GM12878 (cell line): ENCODE measurements around the gene DELE1. TPM values are rescaled to one million over a fixed set of nuclear protein-coding genes. Genes with fewer than 3 reads are reported as not detected.

ENCODE experiments used
- ATAC-seq: fragments of 200-7000 bp; cut with Tn5 transposase; 3 replicates; pipeline ENCODE4 v1.9.1; 2020; ENCODE audit warnings: mild to moderate bottlenecking, moderate library complexity
- BruUV-seq: library from RNA; stranded (reverse); fragments of 400-500 nt; replicated peaks from 2 replicates; lab custom pipeline; 2021; lab: Mats Ljungman, UMichigan
- CTCF ChIA-PET: fragments of 300-600 bp; sonication (Branson Sonifier 250); formaldehyde crosslinking; extraction: SDS; loops from one replicate; lab custom pipeline; 2021; ENCODE audit warnings: inconsistent platforms; lab: Yijun Ruan, JAX
- POLR2A ChIA-PET: fragments of 350-600 bp; formaldehyde crosslinking; extraction: SDS; loops from one replicate; lab custom pipeline; 2021; ENCODE audit warnings: inconsistent platforms; lab: Charles Lee
- RAD21 ChIA-PET: fragments of 300-600 bp; sonication (Branson Sonifier 250); formaldehyde crosslinking; loops from one replicate; lab custom pipeline; 2023; ENCODE audit warnings: antibody characterized with exemption; ENCODE audit not compliant: unreplicated experiment; lab: Charles Lee
- SMC1A ChIA-PET: fragments of 300-600 bp; sonication (Branson Sonifier 250); formaldehyde crosslinking; loops from one replicate; lab custom pipeline; 2023; ENCODE audit not compliant: unreplicated experiment, uncharacterized antibody; lab: Charles Lee
- DNase-seq: peaks from one replicate; pipeline ENCODE4 v3.0.0-alpha.2; 2011; ENCODE audit warnings: low read depth, low spot score
- FAIRE-seq: peaks from 3 replicates; lab custom pipeline; 2011; peaks lifted over from hg19 to GRCh38; lab: Jason Lieb, UNC
- H2AFZ ChIP-seq: 2 replicates; pipeline ENCODE4 v1.6.0; 2011; ENCODE audit warnings: low read depth, low read length, control low read depth; ENCODE audit not compliant: control insufficient read depth
- H3K27ac ChIP-seq: 2 replicates; pipeline ENCODE4 v1.5.1; 2011; ENCODE audit warnings: control low read depth; ENCODE audit not compliant: control insufficient read depth, insufficient read depth
- H3K27me3 ChIP-seq, 2 experiments: replicated peaks in 1 of 2; 2 replicates each; pipeline versions ENCODE4 v1.6.0 to v1.6.1; 2011; ENCODE audit warnings: low read length in 1 of 2; ENCODE audit not compliant: control insufficient read depth in 2 of 2, insufficient read depth in 2 of 2
- H3K36me3 ChIP-seq, 2 experiments: 2 replicates each; pipeline ENCODE4 v1.5.1; 2011; ENCODE audit warnings: low read length in 1 of 2; ENCODE audit not compliant: control insufficient read depth in 2 of 2, insufficient read depth in 2 of 2
- H3K4me1 ChIP-seq: 2 replicates; pipeline ENCODE4 v1.6.1; 2011; ENCODE audit warnings: mild to moderate bottlenecking, low read length, moderate library complexity, mixed read lengths; ENCODE audit not compliant: control insufficient read depth, insufficient read depth
- H3K4me2 ChIP-seq: 2 replicates; pipeline ENCODE4 v1.6.0; 2011; ENCODE audit warnings: control low read depth; ENCODE audit not compliant: control insufficient read depth, insufficient read depth
- H3K4me3 ChIP-seq: fragments of 200-600 bp; sonication (generic); 2 replicates; pipeline ENCODE4 v1.5.1; 2016
- H3K79me2 ChIP-seq: 2 replicates; pipeline ENCODE4 v1.6.0; 2011; ENCODE audit warnings: low read length; ENCODE audit not compliant: control insufficient read depth, insufficient read depth
- H3K9ac ChIP-seq: 2 replicates; pipeline ENCODE4 v1.8.0; 2011; ENCODE audit warnings: low read length, control low read depth, mixed read lengths; ENCODE audit not compliant: control insufficient read depth, insufficient read depth
- H3K9me3 ChIP-seq: replicated peaks from 3 replicates; pipeline ENCODE4 v1.5.1; 2011; ENCODE audit warnings: mild to moderate bottlenecking, low read length; ENCODE audit not compliant: control insufficient read depth, insufficient read depth
- H4K20me1 ChIP-seq: 2 replicates; pipeline ENCODE4 v1.6.0; 2011; ENCODE audit not compliant: control insufficient read depth, insufficient read depth
- ATF7 ChIP-seq: fragments of 450-650 bp; IDR thresholded peaks from 2 replicates; pipeline ENCODE4 v1.6.1; 2016; ENCODE audit warnings: low read depth, mild to moderate bottlenecking
- BACH1 ChIP-seq: fragments of 450-650 bp; IDR thresholded peaks from 2 replicates; pipeline ENCODE4 v1.6.1; 2017; ENCODE audit warnings: mild to moderate bottlenecking, borderline replicate concordance
- CUX1 ChIP-seq: IDR thresholded peaks from 2 replicates; pipeline ENCODE4 v1.6.1; 2012; ENCODE audit warnings: improper control_type of control experiment, low read depth, low read length; ENCODE audit not compliant: insufficient replicate concordance
- FOXM1 ChIP-seq: IDR thresholded peaks from 2 replicates; pipeline ENCODE4 v1.6.1; 2012; ENCODE audit warnings: low read depth, mild to moderate bottlenecking, inconsistent platforms, low read length, moderate library complexity
- HDGF ChIP-seq: fragments of 450-650 bp; IDR thresholded peaks from 2 replicates; pipeline ENCODE4 v1.6.1; 2016; ENCODE audit warnings: antibody characterized with exemption
- IKZF1 ChIP-seq: fragments of 450-650 bp; conservative IDR thresholded peaks from 2 replicates; pipeline ENCODE4 v1.6.1; 2017; ENCODE audit warnings: antibody characterized with exemption, mild to moderate bottlenecking
- MXI1 ChIP-seq: fragments of 150-350 bp; IDR thresholded peaks from 2 replicates; pipeline ENCODE4 v1.6.1; 2011; ENCODE audit warnings: low read depth, mild to moderate bottlenecking, inconsistent platforms, low read length, improper control_type of control experiment
- RELB ChIP-seq: fragments of 450-650 bp; IDR thresholded peaks from 2 replicates; pipeline ENCODE4 v1.6.1; 2017; ENCODE audit warnings: low read depth, mild to moderate bottlenecking, moderate library complexity
- STAT1 ChIP-seq: fragments of 450-650 bp; conservative IDR thresholded peaks from 2 replicates; pipeline ENCODE4 v1.6.1; 2014; ENCODE audit warnings: antibody characterized with exemption, mild to moderate bottlenecking
- ZNF592 ChIP-seq: fragments of 450-650 bp; IDR thresholded peaks from 2 replicates; pipeline ENCODE4 v1.6.1; 2017; ENCODE audit warnings: mild to moderate bottlenecking, moderate library complexity
- WGBS: methylation state at CpG from one replicate; pipeline ENCODE4 v1.1.6; 2016; ENCODE audit warnings: low lambda C conversion rate; ENCODE audit not compliant: insufficient replicate concordance, insufficient coverage; ENCODE audit errors: missing lambda C conversion rate; 5-methylcytosine and 5-hydroxymethylcytosine counted together
- in situ Hi-C: fragments of 300-500 bp; cut with MboI; formaldehyde crosslinking; loops from 9 replicates; pipeline ENCODE4 v1.14.3; 2018; ENCODE audit warnings: mixed read lengths
- intact Hi-C: fragments of 100-400 bp; cut with micrococcal nuclease; formaldehyde crosslinking; loops from one replicate; pipeline ENCODE4 v1.14.2; 2022; ENCODE audit not compliant: unreplicated experiment
- polyA plus RNA-seq, 11 experiments: library from polyadenylated mRNA; depleted of rRNA in 4 of 11; unstranded in 6 of 11; stranded (reverse) in 5 of 11; fragments of >200 nt; fragmentation: Nextera tagmentation in 4 of 11; fragmentation: Illumina TruSeq in 1 of 11; extraction: Ambion mirVana in 4 of 11; extraction: Trizol in 1 of 11; gene quantifications; 1 replicate in 1 of 11; 2 replicates in 10 of 11; pipeline versions ENCODE4 v1.2.1 to v1.2.3, GENCODE V29; 2011 to 2016; ENCODE audit warnings: inconsistent platforms in 2 of 11, missing spikeins in 2 of 11, low read depth in 1 of 11
- total RNA-seq, 4 experiments: library from RNA; depleted of rRNA in 3 of 4; stranded (reverse); fragments of >200 nt in 3 of 4; fragmentation: Illumina TruSeq in 1 of 4; extraction: Trizol in 1 of 4; gene quantifications; 2 replicates each; pipeline versions ENCODE4 v1.2.1 to v1.2.3, GENCODE V29; 2013 to 2021

The DELE1 gene
- total and polyA plus RNA-seq, 10 of the 15 experiments (the other 5 are each of a cell fraction or from before 2014, with no cell fraction given) = 18.9 to 71.4 (median 47.6) TPM

GRCh38 chr5:141878711-141879425 lies 44.8 kb upstream of the DELE1 start (continued):
- no peak for TF ChIP-seq ZNF592
- TF ChIP-seq MXI1 = peak; percentile 71
- TF ChIP-seq IKZF1 = peak; percentile 71
- TF ChIP-seq FOXM1 = no peak
- no peak; the same call in 1 of the 2 replicates for TF ChIP-seq BACH1
- 0 out of 2 replicates have a peak, but pooled peaks have one; percentile 10 for TF ChIP-seq HDGF

GRCh38 chr5:141879426-141879759 lies 44.3 kb upstream of the DELE1 start:
- Histone ChIP-seq H3K4me1 (peaks cover 37% of the 10 kb centered on the region), H3K27ac (no peak overlapping the region), H3K9ac (no peak overlapping the region), H4K20me1 (0 out of 2 replicates have a peak, but pooled peaks cover 3% of the 10 kb centered on the region), H3K4me3 (no peak overlapping the region), H3K36me3 (no peaks in the 10 kb centered on the region), H3K79me2 (no peaks in the 10 kb centered on the region), H3K4me2 (no peak overlapping the region), H2AFZ (no peak overlapping the region), H3K9me3 (no peaks in the 10 kb centered on the region), H3K27me3 (peaks cover 18 to 29% of the 10 kb centered on the region in 2 experiments)
- DNase-seq (no peak), FAIRE-seq (no peak), ATAC-seq (no peak)
- RAD21 ChIA-PET = interaction anchor here (0.6 to 5.0 kb wide), 19 partner anchors 12 to 776 kb away, joined by 3 to 67 read pairs (median 4); partner anchors contain the start of gene DELE1
- intact Hi-C loops = loop anchor here (1.0 to 10.0 kb wide), 4 partner anchors 67 to 265 kb away; no protein-coding TSS in a partner anchor
- POLR2A ChIA-PET = interaction anchor here (1.6 to 1.8 kb wide), 2 partner anchors 44 to 178 kb away, joined by 4 to 7 read pairs; partner anchors contain the start of gene DELE1
- SMC1A ChIA-PET = interaction anchor here (0.7 to 4.2 kb wide), 14 partner anchors 11 to 192 kb away, joined by 3 to 39 read pairs (median 4); no protein-coding TSS in a partner anchor
- BruUV-seq = no TSS peak
- CTCF ChIA-PET = interaction anchor here (0.5 to 7.3 kb wide), 47 partner anchors 8 to 819 kb away, joined by 3 to 97 read pairs (median 5); partner anchors contain the start of genes DELE1, HDAC3, RELL2 and RNF14
- in situ Hi-C loops = no loop called here
- WGBS = 0% methylated on average over 2 of the region's 2 CpGs
- TF ChIP-seq STAT1 = no peak
- TF ChIP-seq CUX1 = no peak
- no peak for TF ChIP-seq ATF7
- 0 out of 2 replicates have a peak, but pooled peaks have one; percentile 4 for TF ChIP-seq RELB
- TF ChIP-seq HDGF = 0 out of 2 replicates have a peak, but pooled peaks have one; percentile 8
